ENCODE measurements around the gene RPP38.

RPP38 gene

DNA sequence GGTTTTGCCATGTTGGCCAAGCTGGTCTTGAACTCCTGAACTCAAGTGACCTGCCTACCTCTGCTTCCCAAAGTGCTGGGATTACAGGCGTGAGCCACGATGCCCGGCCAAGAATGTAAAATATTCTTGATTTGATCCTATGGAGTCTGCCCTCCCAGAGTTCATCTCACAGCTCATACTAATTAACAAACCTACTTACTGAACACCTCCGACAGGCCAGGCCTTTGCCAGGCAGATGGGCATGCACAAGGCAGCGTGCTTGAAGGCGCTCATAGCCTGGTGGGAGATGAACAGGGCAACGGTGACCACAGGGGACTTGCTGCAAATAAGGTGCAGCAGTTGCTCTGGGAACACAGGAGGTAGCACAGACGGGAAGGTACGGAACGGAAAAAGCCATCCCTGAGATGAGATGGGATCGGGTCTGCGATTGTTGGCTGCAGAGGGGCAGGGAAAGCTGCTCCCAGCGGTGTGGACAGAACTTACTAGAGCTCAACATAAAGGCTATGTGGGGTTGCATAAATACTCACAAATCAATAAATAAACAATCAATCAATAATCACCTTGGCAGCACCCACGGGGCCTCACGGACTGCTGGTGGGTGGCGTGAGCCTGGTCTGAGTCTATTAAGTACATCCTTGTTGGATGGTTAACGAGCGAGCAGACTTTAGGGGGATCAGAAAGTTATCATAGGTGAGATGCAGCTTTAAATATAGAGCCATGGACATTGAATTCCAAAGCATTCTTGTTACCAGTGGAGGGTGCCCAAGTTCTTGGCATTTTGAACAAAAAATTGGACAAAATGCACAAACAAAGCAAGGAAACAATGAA lies 13.3 kb upstream of the RPP38 start:
- TF ChIP-seq, protein P1, sequence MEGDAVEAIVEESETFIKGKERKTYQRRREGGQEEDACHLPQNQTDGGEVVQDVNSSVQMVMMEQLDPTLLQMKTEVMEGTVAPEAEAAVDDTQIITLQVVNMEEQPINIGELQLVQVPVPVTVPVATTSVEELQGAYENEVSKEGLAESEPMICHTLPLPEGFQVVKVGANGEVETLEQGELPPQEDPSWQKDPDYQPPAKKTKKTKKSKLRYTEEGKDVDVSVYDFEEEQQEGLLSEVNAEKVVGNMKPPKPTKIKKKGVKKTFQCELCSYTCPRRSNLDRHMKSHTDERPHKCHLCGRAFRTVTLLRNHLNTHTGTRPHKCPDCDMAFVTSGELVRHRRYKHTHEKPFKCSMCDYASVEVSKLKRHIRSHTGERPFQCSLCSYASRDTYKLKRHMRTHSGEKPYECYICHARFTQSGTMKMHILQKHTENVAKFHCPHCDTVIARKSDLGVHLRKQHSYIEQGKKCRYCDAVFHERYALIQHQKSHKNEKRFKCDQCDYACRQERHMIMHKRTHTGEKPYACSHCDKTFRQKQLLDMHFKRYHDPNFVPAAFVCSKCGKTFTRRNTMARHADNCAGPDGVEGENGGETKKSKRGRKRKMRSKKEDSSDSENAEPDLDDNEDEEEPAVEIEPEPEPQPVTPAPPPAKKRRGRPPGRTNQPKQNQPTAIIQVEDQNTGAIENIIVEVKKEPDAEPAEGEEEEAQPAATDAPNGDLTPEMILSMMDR (IDR thresholded peaks at IDR 0.05; ENCODE audit: control insufficient read depth, insufficient read depth, low read depth, low read length, missing control alignments): peak; percentile 25
- H3K4me3 ChIP-seq (ENCODE audit: control insufficient read depth, low read depth, low read length): peak overlapping the region; percentile 45
- DNase-seq (ENCODE audit: low read depth): no peak

DNA sequence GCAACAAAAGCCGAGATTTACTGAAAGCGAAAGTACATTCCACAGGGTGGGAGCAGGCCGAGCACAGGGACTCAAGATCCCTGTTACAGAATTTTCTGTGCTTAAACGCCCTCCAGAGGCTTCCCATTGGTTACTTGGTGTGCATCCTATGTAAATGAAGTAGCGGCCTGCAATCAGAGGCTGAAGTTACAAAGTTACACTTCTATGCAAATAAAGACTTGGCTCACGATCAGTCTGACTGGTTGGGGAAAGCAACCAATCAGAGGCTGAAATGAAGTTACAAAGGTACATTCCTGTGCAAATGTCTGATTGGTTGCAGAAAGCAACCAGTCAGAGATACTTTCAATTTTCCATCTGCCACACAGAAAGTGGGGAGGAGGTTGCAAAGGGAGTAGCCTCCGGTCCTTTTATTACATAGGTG lies 12.6 kb upstream of the RPP38 start:
- TF ChIP-seq, protein P1 (IDR thresholded peaks at IDR 0.05; ENCODE audit: control insufficient read depth, insufficient read depth, low read depth, low read length, missing control alignments): no peak
- H3K4me3 ChIP-seq (ENCODE audit: control insufficient read depth, low read depth, low read length): peak overlapping the region; percentile 45
- peak; percentile 92 for DNase-seq (ENCODE audit: low read depth)

DNA sequence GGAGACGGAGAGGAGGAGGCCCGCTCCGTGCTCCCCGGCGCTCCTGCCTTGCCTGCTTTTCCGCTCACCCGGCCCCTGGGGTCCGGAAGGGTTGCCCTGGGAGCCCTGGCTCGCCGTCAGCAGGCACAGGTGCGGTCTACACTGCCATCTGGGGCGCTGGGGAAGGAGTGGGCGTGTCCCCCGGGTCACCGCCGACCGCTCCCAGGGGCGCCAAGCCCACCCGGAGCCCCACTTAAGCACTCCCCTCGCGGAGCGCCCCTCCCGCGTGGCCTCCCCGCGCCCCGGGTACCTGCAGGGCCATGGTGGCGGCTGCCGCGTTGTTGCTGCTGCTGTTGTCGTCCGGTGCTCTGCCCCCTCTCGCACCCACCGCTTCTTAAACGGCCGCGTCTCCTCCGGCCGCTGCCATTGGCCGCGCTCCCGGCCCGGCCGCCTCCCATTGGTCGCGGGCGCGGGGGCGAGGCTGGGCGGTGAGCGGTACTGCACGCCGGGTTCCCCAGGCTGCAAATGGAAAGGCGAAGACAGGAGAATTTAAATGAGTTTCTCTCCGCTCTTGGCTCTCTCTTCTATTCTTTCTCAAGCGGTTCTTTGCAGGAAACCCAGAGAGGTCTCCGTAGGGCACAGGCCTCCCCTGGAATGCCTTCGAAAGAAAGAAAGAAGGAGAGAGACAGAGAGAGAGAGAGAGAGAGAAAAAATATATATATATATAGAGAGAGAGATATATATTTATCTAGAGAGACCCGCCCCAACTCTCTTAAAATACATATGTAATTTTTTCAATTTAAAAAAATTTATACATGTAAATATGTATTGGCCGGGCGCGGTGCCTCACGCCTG lies 8.5 kb upstream of the RPP38 start, which contains the start of gene ACBD7:
Gene ACBD7 (minus strand): TSS at position 349 of the 834 bp plus-strand sequence. CDS start 48 bp downstream, at position 301.
- TF ChIP-seq, protein P1 (IDR thresholded peaks at IDR 0.05; ENCODE audit: control insufficient read depth, insufficient read depth, low read depth, low read length, missing control alignments): peak; percentile 19
- no peak for DNase-seq (ENCODE audit: low read depth)

DNA sequence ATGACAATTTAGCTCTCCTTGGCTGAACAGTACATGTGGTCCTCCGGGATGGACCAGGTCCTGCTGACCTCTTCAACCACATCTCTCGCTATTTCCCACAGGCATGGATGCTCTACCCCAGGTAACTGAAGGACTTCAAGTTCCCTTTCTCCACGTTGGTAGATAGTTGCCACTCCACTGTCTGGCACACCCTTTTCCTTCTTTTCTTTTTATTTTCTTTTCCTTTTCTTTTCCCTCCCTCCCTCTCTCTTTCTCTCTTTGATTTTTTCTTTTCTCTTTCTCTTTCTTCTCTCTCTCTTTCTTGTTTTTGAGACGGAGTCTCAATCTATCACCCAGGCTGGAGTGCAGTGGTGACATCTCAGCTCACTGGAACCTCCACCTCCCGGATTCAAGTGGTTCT lies 5.7 kb upstream of the RPP38 start:
- no peak for DNase-seq (ENCODE audit: low read depth)
- TF ChIP-seq, protein P1 (IDR thresholded peaks at IDR 0.05; ENCODE audit: control insufficient read depth, insufficient read depth, low read depth, low read length, missing control alignments): no peak
- no peak overlapping the region for H3K4me3 ChIP-seq (ENCODE audit: control insufficient read depth, low read depth, low read length)

More for the DNA sequence above, 8.5 kb upstream of the RPP38 start, which contains the start of gene ACBD7:
- peak within 1 kb of the TSS; percentile 52 for H3K4me3 ChIP-seq (ENCODE audit: control insufficient read depth, low read depth, low read length)

DNA sequence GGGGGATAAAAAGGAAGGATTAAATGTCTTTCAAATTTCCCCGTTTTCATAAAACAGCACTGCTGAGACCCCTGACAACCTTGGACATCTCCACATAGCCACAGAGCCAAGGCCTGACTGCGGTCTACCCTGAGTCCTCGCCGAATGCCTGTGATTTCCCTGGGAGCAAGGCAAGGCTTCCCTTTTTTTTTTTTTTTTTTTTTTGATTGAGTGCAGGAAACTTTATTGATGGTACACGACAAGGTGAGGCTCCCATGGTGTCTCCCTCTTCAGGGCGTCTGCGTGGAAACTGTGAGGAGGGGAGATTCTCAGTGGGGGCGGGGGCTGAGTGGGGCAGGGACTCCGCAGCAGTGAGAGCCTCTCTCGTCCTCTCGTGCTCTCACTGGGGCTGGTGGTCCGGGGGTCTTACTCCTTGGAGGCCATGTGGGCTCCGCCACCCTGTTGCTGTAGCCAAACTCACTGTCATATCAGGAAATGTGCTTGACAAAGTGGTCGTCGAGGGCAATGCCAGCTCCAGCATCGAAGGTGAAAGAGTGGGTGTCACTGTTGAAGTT lies 4.2 kb upstream of the RPP38 start:
- no peak overlapping the region for H3K4me3 ChIP-seq (ENCODE audit: control insufficient read depth, low read depth, low read length)
- no peak for DNase-seq (ENCODE audit: low read depth)
- TF ChIP-seq, protein P1 (IDR thresholded peaks at IDR 0.05; ENCODE audit: control insufficient read depth, insufficient read depth, low read depth, low read length, missing control alignments): no peak

DNA sequence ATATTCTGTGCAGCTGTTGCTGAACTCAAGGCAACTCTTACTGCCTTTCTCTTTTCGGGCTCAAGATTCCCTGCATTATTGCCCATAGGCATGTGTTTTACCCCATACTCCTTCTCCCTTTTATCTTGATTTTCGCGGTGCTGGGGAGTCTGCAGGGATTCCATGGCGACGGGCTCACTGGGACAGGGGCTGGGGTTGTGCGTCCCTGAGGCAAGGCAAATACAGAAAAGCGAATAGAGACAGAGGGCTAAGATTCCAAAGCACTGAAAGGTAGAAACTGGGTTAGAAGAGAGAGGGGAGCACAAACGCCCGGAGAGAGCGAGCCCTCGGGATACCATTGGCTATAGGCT lies 519 bp upstream of the RPP38 start:
- H3K4me3 ChIP-seq (ENCODE audit: control insufficient read depth, low read depth, low read length): peak overlapping the region; percentile 61
- TF ChIP-seq, protein P1 (IDR thresholded peaks at IDR 0.05; ENCODE audit: control insufficient read depth, insufficient read depth, low read depth, low read length, missing control alignments): no peak
- DNase-seq (ENCODE audit: low read depth): no peak
